Esophagus muscularis mucosa (tissue), 4 donors: ENCODE data around the gene MYCN. TPM values are rescaled to one million over a fixed set of nuclear protein-coding genes. Genes with fewer than 3 reads are reported as not detected.

ENCODE experiments used
- DNase-seq: peaks from one replicate; pipeline ENCODE4 v3.0.0-alpha.2; 2017; ENCODE audit errors: extremely low spot score
- H3K27ac ChIP-seq, 4 donors: fragments of 200-600 bp; sonication (generic); replicated peaks in 1 of 4; 1 replicate in 3 of 4; 2 replicates in 1 of 4; pipeline ENCODE4 v1.5.1; 2016 to 2019; ENCODE audit warnings: mild to moderate bottlenecking in 1 of 4
- H3K27me3 ChIP-seq, 4 donors: fragments of 200-600 bp; sonication (generic); one replicate each; pipeline versions ENCODE4 v1.5.1 to v1.6.0; 2016 to 2019
- H3K36me3 ChIP-seq, 4 donors: fragments of 200-600 bp; sonication (generic); one replicate each; pipeline ENCODE4 v1.5.1; 2016 to 2019
- H3K4me1 ChIP-seq, 4 donors: fragments of 200-600 bp; sonication (generic); one replicate each; pipeline ENCODE4 v1.5.1; 2016 to 2019
- H3K4me3 ChIP-seq, 4 donors: fragments of 200-600 bp; sonication (generic); 1 replicate in 2 of 4; 2 replicates in 2 of 4; pipeline ENCODE4 v1.5.1; 2016 to 2019; ENCODE audit warnings: mild to moderate bottlenecking in 4 of 4, moderate library complexity in 1 of 4
- H3K9me3 ChIP-seq, 4 donors: fragments of 200-600 bp; sonication (generic); 1 replicate in 3 of 4; 2 replicates in 1 of 4; pipeline ENCODE4 v1.5.1; 2016 to 2019
- EP300 ChIP-seq: sonication (generic); formaldehyde crosslinking; IDR thresholded peaks from one replicate; pipeline ENCODE4 v1.6.1; 2017; ENCODE audit warnings: antibody characterized with exemption
- POLR2A ChIP-seq: fragments of 450-650 bp; IDR thresholded peaks from one replicate; pipeline ENCODE4 v1.6.1; 2017; ENCODE audit warnings: antibody characterized with exemption, moderate library complexity, mild to moderate bottlenecking, low read depth
- POLR2AphosphoS5 ChIP-seq, 2 donors: sonication (generic); formaldehyde crosslinking; IDR thresholded peaks; one replicate each; pipeline ENCODE4 v1.6.1; 2017; ENCODE audit warnings: antibody characterized with exemption in 2 of 2
- WGBS: methylation state at CpG from one replicate; pipeline ENCODE4 v1.1.5; 2018; 5-methylcytosine and 5-hydroxymethylcytosine counted together
- intact Hi-C: fragments of 100-400 bp; cut with DNase I; formaldehyde crosslinking; loops from one replicate; pipeline ENCODE4 v1.15.1; 2023
- total RNA-seq, 4 donors: library from RNA; depleted of rRNA; stranded (reverse); fragments of >200 nt; gene quantifications; one replicate each; pipeline versions ENCODE4 v1.1.0 to v1.2.1, GENCODE V29; 2016
- TF ChIP-seq, protein P1 (sequence below), 3 experiments: fragments of 200-600 bp in 2 of 3; fragments of 450-650 bp in 1 of 3; sonication (generic) in 2 of 3; IDR thresholded peaks; one replicate each; pipeline ENCODE4 v1.5.1; 2017 to 2019; ENCODE audit warnings: antibody characterized with exemption in 3 of 3, mild to moderate bottlenecking in 2 of 3, moderate library complexity in 1 of 3

Gene MYCN
- total RNA-seq, 4 donors from 2014 or later, result 0.83 to 1.2 (median 1.1) TPM

DNA sequence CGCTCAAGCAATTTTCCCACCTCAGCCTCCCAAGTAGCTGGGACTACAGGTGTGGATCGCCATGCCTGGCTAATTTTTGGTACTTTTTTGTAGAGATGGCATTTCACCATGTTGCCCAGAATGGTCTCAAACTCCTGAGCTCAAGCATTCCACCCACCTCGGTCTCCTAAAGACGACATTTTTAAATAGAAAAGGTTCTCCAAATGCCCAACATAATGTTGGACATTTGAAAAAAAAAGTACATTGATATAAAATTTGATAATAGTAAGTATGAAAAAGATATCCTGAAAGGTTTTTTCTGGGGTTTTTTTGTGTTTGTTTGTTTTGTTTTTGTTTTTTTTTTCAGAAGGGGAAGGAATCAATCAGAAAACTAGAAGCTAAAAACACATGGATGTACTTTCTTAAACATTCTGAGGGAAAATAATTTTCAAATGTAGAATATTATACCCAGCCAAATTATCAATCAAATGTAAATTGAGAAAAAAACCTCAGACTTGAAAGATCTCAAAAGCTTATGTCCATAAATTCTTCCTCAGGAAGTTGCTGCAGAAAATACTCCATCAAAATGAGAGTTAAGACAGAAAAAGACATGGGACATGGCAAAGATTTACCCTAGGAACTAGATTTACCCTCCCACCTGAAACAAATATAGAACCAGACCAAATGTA, 42.8 kb upstream of the MYCN start:
- peaks cover 0 to 3% (median 0%) of the 10 kb centered on the region in 4 donors for H3K4me1 ChIP-seq
- 95% methylated on average over 4 of the region's 4 CpGs for WGBS
- intact Hi-C loops, result no loop called here

DNA sequence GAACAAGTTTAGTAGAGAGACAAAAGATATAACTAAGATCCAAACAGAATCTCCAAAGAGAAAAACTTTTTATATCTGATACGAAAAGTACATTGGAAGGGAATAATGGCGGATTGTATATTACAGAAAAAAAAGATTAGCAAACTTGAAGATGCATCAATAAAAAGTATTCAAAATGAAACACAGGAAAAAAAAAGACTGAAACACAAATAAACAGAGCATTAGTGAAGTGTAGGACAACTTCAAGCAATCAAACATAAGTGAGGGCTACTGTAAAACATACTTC, 41.1 kb upstream of the MYCN start:
- Histone ChIP-seq H3K27me3 (no peaks in the 10 kb centered on the region), H3K27ac (no peak overlapping the region), H3K9me3 (peaks cover 0 to 9% (median 2%) of the 10 kb centered on the region in 4 donors), H3K4me3 (no peak overlapping the region), H3K4me1 (no peaks in the 10 kb centered on the region), H3K36me3 (no peaks in the 10 kb centered on the region)
- no peak for TF ChIP-seq POLR2A
- TF ChIP-seq, protein P1, sequence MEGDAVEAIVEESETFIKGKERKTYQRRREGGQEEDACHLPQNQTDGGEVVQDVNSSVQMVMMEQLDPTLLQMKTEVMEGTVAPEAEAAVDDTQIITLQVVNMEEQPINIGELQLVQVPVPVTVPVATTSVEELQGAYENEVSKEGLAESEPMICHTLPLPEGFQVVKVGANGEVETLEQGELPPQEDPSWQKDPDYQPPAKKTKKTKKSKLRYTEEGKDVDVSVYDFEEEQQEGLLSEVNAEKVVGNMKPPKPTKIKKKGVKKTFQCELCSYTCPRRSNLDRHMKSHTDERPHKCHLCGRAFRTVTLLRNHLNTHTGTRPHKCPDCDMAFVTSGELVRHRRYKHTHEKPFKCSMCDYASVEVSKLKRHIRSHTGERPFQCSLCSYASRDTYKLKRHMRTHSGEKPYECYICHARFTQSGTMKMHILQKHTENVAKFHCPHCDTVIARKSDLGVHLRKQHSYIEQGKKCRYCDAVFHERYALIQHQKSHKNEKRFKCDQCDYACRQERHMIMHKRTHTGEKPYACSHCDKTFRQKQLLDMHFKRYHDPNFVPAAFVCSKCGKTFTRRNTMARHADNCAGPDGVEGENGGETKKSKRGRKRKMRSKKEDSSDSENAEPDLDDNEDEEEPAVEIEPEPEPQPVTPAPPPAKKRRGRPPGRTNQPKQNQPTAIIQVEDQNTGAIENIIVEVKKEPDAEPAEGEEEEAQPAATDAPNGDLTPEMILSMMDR (IDR thresholded peaks at IDR 0.05), result no peak
- TF ChIP-seq EP300, result no peak
- no peak for DNase-seq
- WGBS, result 85% methylated on average over 2 of the region's 2 CpGs
- intact Hi-C loops, result no loop called here

More for the DNA sequence above, 42.8 kb upstream of the MYCN start:
- H3K9me3 ChIP-seq, result peaks cover 0 to 9% (median 2%) of the 10 kb centered on the region in 4 donors
- no peak overlapping the region for H3K27ac ChIP-seq
- no peaks in the 10 kb centered on the region for H3K36me3 ChIP-seq
- DNase-seq, result no peak
- H3K27me3 ChIP-seq, result no peaks in the 10 kb centered on the region
- no peak for TF ChIP-seq POLR2A
- TF ChIP-seq, protein P1 (IDR thresholded peaks at IDR 0.05), result no peak
- no peak for TF ChIP-seq EP300
- TF ChIP-seq POLR2AphosphoS5 (IDR thresholded peaks at IDR 0.05), result no peak
- no peak overlapping the region for H3K4me3 ChIP-seq

DNA sequence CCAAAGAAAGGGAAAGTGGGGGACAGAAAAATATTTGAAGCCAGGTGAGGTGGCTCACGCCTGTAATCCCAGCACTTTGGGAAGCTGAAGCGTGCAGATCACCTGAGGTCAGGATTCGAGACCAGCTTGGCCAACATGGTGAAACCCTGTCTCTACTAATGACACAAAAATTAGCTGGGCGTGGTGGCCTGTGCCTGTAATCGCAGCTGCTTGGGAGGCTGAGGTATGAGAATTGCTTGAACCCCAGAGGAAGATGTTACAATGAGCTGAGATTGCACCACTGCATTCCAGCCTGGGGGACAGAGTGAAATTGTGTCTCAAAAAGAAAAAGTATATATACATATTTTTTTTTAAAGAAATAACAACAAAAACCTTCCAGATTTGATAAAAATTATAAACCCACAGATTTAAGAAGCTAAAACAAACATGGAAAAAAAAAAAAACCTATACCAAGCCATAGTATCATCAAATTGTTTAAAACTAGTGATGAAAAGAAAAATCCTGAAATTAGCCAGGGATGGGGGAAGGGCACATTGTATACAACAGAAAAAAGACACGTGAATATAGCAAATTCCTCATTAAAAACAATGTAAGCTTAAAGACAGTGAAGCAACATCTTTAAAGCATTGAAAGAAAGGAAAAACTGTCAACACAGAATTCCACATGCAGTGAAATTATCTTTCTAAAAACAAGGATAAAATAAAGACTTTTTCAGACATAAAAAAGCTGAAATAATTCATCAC, 40.4 kb upstream of the MYCN start:
- no peaks in the 10 kb centered on the region for H3K4me1 ChIP-seq
- H3K27ac ChIP-seq, result no peak overlapping the region
- no peaks in the 10 kb centered on the region for H3K27me3 ChIP-seq
- H3K4me3 ChIP-seq, result no peak overlapping the region
- TF ChIP-seq, protein P1 (IDR thresholded peaks at IDR 0.05), result no peak
- TF ChIP-seq POLR2A, result no peak
- TF ChIP-seq POLR2AphosphoS5 (IDR thresholded peaks at IDR 0.05), result no peak
- TF ChIP-seq EP300, result no peak
- 83% methylated on average over 6 of the region's 6 CpGs for WGBS
- H3K9me3 ChIP-seq, result peaks cover 0 to 9% (median 2%) of the 10 kb centered on the region in 4 donors
- intact Hi-C loops, result no loop called here
- H3K36me3 ChIP-seq, result no peaks in the 10 kb centered on the region
- no peak for DNase-seq

DNA sequence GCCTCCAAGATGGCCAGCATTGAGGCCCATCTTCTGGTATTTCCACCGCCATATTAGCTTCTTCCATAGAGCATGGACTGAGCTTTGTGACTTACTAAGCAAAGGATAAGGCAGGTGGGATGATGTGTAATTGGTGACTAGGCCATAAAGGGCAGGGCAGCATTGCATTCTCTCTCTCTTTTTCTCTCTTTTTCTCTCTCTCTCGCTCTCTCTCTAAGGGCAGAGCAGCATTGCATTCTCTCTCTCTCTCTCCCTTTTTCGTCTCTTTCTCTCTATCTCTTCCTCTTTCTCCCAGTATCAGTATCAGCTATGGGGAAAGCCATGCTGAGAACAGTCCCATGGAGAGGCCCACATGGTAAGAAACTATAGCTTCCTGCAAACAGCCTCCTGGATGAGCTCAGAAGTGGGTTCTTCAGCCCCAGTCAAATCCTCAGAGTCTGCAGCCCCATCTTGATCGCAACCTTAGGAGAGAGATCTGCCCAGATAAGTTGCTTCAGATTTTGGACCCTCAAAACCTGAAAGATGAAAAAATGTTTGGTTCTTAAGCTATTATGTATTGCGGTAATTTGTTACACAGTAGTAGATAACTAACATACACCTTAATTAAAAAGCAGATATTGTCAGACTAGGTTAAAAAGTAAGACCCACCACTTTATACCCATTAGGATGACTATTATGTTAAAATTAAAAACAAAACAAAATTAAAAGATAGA, 39.1 kb upstream of the MYCN start:
- Histone ChIP-seq H3K4me1 (no peaks in the 10 kb centered on the region), H3K36me3 (no peaks in the 10 kb centered on the region), H3K27me3 (no peaks in the 10 kb centered on the region), H3K4me3 (no peak overlapping the region), H3K9me3 (peaks cover 0 to 9% (median 2%) of the 10 kb centered on the region in 4 donors), H3K27ac (no peak overlapping the region)
- TF ChIP-seq, protein P1 (IDR thresholded peaks at IDR 0.05), result no peak
- TF ChIP-seq POLR2AphosphoS5 (IDR thresholded peaks at IDR 0.05) (no peak), EP300 (no peak), POLR2A (no peak)
- intact Hi-C loops, result no loop called here
- 91% methylated on average over 5 of the region's 5 CpGs for WGBS
- no peak for DNase-seq
